Kidney (tissue), 14 donors: ENCODE results near the gene GNA15. TPM values are rescaled to one million over a fixed set of nuclear protein-coding genes. Genes with fewer than 3 reads are reported as not detected.

Source experiments
- DNase-seq, 5 donors: peaks; one replicate each; pipeline ENCODE4 v3.0.0-alpha.2; 2013 to 2020
- FAIRE-seq: peaks from 2 replicates; lab custom pipeline; 2012; peaks lifted over from hg19 to GRCh38; lab: Jason Lieb, UNC
- H3K27ac ChIP-seq, 2 donors: one replicate each; pipeline ENCODE4 v1.7.0; 2013; ENCODE audit warnings: low read depth in 2 of 2, low read length in 2 of 2, inconsistent platforms in 1 of 2
- H3K27me3 ChIP-seq: one replicate; pipeline ENCODE4 v1.7.1; 2013; ENCODE audit warnings: low read length, inconsistent platforms; ENCODE audit not compliant: control insufficient read depth, insufficient read depth
- H3K36me3 ChIP-seq, 3 donors: one replicate each; pipeline versions ENCODE4 v1.7.0 to v1.7.1; 2013; ENCODE audit warnings: low read length in 3 of 3, control low read depth in 1 of 3, inconsistent platforms in 1 of 3; ENCODE audit not compliant: insufficient read depth in 3 of 3, control insufficient read depth in 2 of 3
- H3K4me1 ChIP-seq, 3 donors: one replicate each; pipeline versions ENCODE4 v1.7.0 to v1.7.1; 2013; ENCODE audit warnings: low read length in 3 of 3, inconsistent platforms in 1 of 3, low read depth in 1 of 3; ENCODE audit not compliant: control insufficient read depth in 2 of 3, insufficient read depth in 2 of 3
- H3K4me3 ChIP-seq, 3 donors: one replicate each; pipeline versions ENCODE4 v1.7.0 to v1.8.1; 2013; ENCODE audit warnings: low read length in 3 of 3, control low read depth in 1 of 3, inconsistent platforms in 1 of 3
- H3K9ac ChIP-seq, 3 donors: one replicate each; pipeline versions ENCODE4 v1.7.0 to v1.7.1; 2013; ENCODE audit warnings: low read length in 3 of 3, control low read depth in 1 of 3, inconsistent platforms in 1 of 3
- H3K9me3 ChIP-seq, 3 donors: one replicate each; pipeline versions ENCODE4 v1.7.0 to v1.7.1; 2013; ENCODE audit warnings: low read length in 3 of 3, control low read depth in 1 of 3, inconsistent platforms in 1 of 3; ENCODE audit not compliant: control insufficient read depth in 2 of 3, insufficient read depth in 1 of 3
- intact Hi-C: fragments of 100-400 bp; cut with DNase I; formaldehyde crosslinking; loops from one replicate; pipeline ENCODE4 v1.11.1; 2022
- polyA plus RNA-seq: library from polyadenylated mRNA; stranded (reverse); fragments of 350-450 nt; fragmentation: Illumina TruSeq; extraction: RNeasy Lipid Tissue Mini Kit (QIAGEN cat#74804); gene quantifications from one replicate; pipeline ENCODE4 v1.2.3, GENCODE V29; 2014; ENCODE audit warnings: low read depth, low replicate concordance; ENCODE audit not compliant: insufficient read depth
- total RNA-seq: library from RNA; stranded (reverse); fragmentation: NEBNext Ultra II Directional; extraction: Animal tissue kit (Norgen Biotek cat#: 25700); gene quantifications from one replicate; pipeline ENCODE4 v1.2.1, GENCODE V29; 2021
- TF ChIP-seq, protein P1 (sequence below): IDR thresholded peaks from 3 replicates; pipeline ENCODE4 v1.5.1; 2012; ENCODE audit warnings: mild to moderate bottlenecking, moderate library complexity, borderline replicate concordance; ENCODE audit not compliant: insufficient read depth; ENCODE audit errors: extremely low read depth
- donor health status: control.
- donor health status: control.
- donor health status: control.
- donor health status: control.
- donor health status: control.
- donor health status: DM: yes; HTN: yes; CAD: no.
- donor health status: Normal renal cell carcinoma (clear cell type).

GNA15 gene
- total and polyA plus RNA-seq, 2 donors from 2014 or later = 1.7 to 8.7 TPM

DNA sequence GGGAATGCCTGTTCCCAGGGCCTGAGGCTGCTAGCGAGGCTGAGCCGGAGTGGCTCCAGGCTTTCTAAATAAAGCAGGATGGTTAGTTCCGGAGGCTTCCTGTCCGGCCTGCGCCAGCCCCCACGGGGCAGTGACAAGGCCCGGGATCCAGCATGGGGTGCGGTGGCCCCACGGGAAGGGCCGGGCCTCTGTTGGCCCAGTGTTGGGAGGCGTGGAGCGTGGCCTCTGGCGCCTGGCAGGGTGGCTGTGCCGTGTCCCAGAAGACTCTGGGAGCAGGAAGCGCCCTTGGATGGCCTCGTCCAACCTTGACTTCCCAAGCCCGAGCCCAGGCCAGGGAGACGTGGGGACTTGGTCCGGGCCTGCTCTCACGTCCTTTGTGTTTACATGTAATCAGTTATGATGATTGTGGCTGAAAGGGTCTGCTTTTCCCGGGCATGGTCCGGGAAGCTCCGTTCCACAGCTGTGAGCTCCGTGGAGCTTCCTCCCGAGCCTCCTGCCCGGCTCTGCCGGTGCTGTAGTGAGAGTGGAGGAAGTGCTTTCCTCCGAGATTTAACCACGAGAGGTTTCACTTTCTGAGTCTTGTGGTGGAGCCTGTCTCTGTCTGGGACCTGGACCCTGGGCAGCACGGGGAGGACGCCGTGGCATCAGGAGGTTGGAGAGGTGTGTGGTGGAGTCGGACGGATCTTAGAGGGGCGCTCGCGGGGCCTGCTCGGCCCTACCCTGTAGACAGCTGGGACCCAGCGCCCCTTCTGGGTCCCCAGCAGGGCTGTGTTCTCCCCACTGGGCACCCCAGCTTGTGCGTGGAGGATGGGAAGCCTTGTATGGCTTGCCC, 37.1 kb upstream of the GNA15 start:
- H3K9ac ChIP-seq = peak overlapping the region in 2 of 3 donors; percentile 19 to 95
- no peak for FAIRE-seq
- H3K27ac ChIP-seq = peak overlapping the region; percentile 74 to 86
- H3K36me3 ChIP-seq = no peaks in the 10 kb centered on the region
- peak overlapping the region in 2 of 3 donors; percentile 13 to 85 for H3K4me3 ChIP-seq
- H3K4me1 ChIP-seq = peaks cover 0 to 64% (median 21%) of the 10 kb centered on the region in 3 donors
- TF ChIP-seq, protein P1, sequence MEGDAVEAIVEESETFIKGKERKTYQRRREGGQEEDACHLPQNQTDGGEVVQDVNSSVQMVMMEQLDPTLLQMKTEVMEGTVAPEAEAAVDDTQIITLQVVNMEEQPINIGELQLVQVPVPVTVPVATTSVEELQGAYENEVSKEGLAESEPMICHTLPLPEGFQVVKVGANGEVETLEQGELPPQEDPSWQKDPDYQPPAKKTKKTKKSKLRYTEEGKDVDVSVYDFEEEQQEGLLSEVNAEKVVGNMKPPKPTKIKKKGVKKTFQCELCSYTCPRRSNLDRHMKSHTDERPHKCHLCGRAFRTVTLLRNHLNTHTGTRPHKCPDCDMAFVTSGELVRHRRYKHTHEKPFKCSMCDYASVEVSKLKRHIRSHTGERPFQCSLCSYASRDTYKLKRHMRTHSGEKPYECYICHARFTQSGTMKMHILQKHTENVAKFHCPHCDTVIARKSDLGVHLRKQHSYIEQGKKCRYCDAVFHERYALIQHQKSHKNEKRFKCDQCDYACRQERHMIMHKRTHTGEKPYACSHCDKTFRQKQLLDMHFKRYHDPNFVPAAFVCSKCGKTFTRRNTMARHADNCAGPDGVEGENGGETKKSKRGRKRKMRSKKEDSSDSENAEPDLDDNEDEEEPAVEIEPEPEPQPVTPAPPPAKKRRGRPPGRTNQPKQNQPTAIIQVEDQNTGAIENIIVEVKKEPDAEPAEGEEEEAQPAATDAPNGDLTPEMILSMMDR = no peak
- H3K9me3 ChIP-seq = no peaks in the 10 kb centered on the region
- peak in 1 of 5 donors; percentile 92 for DNase-seq
- intact Hi-C loops = no loop called here
- H3K27me3 ChIP-seq = no peaks in the 10 kb centered on the region

DNA sequence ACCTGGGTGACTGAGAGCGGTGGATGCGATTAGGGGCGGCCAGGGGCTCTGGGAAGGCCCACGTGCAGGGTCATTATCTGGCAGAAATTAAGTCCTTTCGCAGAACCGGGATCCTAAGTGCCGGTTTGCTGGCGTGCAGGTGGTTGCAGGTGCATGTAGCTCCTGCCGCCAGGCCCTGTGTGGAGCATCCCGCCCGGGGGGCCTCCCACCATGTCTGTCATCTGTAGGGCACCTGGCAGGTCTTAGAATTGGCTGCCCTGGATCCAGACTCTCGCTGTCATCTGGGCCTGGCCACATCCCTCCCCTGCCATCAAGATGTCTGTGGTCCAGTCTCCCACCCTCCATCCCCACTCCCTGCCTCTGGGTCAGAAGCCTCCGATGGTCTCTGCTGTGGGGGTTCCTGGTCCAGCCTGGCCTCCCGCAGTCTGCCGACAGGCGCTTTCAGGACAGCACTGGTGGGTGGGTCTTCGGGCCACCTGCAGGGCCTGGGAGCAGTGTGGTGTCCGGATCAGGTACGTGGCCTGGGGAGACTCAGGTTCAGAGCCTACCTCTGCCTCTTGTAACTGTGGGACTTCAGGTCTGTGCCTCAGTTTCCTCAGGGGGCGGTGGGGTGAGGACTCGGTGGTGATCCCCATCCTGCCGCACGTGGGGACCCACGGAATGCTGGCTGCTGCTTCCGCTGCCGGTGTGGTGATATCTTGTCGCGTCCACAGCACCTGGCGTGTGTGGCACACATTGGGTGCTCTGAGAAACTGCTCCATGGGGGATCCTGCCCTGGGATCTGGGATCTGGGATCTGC, 36.3 kb upstream of the GNA15 start:
- intact Hi-C loops = loop anchor here (10.0 kb wide), 1 partner anchor 135 kb away; no protein-coding TSS in a partner anchor
- peak overlapping the region in 1 of 3 donors; percentile 19 for H3K9ac ChIP-seq
- FAIRE-seq (no peak), DNase-seq (peak in 1 of 5 donors; percentile 68)
- peak overlapping the region; percentile 32 to 74 for H3K27ac ChIP-seq
- no peaks in the 10 kb centered on the region for H3K27me3 ChIP-seq
- peaks cover 0 to 68% (median 21%) of the 10 kb centered on the region in 3 donors for H3K4me1 ChIP-seq
- H3K9me3 ChIP-seq = no peaks in the 10 kb centered on the region
- no peaks in the 10 kb centered on the region for H3K36me3 ChIP-seq
- TF ChIP-seq, protein P1 = no peak
- peak overlapping the region in 1 of 3 donors; percentile 85 for H3K4me3 ChIP-seq

DNA sequence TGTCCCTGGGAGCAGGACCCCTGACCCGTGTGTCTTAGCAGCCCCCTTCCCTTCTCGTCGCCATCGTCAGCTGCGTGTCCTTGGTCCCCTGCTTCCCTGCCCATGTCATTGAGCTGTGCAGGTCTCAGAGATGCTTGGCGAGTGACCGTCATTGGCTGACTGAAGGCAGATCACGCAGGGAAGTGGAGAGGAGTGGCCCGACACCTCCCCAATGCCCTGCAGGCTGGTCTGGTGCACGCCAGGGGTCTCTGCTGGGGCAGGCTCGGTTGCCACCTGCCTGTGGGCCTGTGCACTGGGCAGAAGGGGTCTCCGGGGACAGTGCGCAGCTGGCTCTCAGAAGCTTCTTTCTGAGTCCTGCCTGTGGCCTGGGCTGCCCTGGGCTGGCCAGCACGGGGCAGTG, 35.5 kb upstream of the GNA15 start:
- intact Hi-C loops = loop anchor here (10.0 kb wide), 1 partner anchor 136 kb away; no protein-coding TSS in a partner anchor
- no peak overlapping the region for H3K4me3 ChIP-seq
- H3K9ac ChIP-seq = no peak overlapping the region
- H3K36me3 ChIP-seq = no peaks in the 10 kb centered on the region
- TF ChIP-seq, protein P1 = no peak
- DNase-seq = peak in 1 of 5 donors; percentile 45
- H3K27ac ChIP-seq = no peak overlapping the region
- peaks cover 0 to 65% (median 21%) of the 10 kb centered on the region in 3 donors for H3K4me1 ChIP-seq
- no peak for FAIRE-seq
- H3K9me3 ChIP-seq = no peaks in the 10 kb centered on the region
- H3K27me3 ChIP-seq = no peaks in the 10 kb centered on the region
